ENCODE data around the gene FAM98C.
A peak's percentile ranks its signal among the peaks of the same experiment; 100 is the strongest.
"Not testable (repeated sequence)": the region's sequence is repeated elsewhere in the genome, so short reads cannot be mapped to it uniquely, and the experiment has no call there.

Gene FAM98C

DNA sequence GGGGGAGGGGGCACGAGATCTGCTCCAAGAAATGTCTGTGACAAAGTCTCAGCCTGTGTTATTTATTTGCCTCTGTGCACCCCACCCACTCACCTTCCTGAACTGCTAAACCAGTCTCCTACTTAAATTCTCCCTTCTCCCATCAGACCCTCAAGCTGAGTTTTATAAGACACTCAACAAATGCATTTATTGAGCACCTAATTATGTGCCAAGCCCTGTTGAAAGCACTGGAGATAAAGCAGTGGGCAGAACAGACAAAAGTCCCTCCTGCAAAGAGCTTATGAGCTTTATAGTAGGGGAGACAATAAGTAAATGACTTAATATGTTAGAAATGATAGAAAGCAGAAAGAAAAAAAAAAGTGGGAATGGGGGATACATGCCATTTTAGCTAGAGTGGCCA lies 3.4 kb upstream of the FAM98C start:
- DNase-seq, result no peak

DNA sequence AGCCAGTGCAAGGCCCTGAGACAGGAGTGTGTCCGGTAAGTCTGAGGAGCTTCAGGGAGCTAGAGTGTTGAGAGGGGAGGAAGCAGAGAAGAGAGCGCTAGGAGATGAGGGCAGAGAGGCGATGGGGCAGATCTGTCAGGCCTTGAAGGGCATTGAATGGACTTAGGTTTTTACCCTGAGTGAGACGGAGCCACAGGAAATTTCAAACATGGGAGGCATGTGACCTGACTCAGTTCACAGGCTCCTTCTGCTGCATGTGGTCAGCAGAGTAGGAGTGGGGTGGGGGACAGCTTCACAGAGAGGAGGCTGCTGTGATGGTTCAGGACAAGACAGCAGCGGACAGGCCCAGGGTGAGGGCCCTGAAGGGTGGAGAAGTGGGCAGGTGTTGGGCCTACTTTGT lies 2.5 kb upstream of the FAM98C start:
- DNase-seq, result no peak

- DNase-seq, result no peak
Measured at GRCh38 chr19:38401148-38401547, 1.7 kb upstream of the FAM98C start.

DNA sequence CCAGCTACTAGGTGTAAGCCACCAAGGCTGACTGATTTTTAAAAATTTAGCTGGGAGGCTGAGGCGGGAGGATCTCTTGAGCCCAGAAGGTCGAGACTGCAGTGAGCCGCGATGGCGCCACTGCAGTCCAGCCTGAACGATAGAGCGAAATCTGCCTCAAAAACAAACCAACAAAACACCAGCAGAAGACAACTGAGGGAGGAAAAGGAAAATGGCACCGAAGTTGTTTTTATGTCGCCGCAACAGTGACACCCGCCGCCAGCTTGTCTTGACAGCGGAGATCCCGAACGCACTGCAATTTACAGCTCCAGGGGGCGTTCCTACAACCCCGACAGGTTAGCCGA lies 298 bp upstream of the FAM98C start:
- DNase-seq, result no peak

GRCh38 chr19:38404858-38405257 lies 2.0 kb downstream of the FAM98C start:
- no peak for DNase-seq

GRCh38 chr19:38405276-38405675 lies 2.4 kb downstream of the FAM98C start:
- no peak for DNase-seq

DNA sequence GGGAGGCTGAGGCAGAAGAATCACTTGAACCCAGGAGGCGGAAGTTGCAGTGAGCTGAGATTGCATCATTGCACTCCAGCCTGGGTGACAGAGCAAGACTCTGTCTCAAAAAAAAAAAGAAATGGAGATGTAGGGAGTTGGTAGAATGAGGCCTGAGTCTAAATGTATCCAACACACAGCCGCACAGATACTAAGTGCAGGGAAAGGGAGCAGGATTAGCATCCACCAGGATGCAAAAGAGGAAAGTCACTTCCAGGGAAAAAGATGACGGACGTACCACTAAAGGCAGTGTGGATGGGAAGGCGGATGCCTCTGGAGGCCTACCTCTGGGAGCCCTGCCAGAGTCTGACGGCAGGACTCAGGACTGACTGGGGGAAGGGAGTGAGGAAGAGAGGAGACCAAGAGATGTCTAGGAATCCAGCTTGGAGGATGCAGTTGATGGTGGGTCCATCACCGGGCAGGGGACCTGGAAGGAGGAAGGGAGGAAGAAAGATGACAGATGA lies 6.8 kb downstream of the FAM98C start:
- DNase-seq, result no peak

- not testable (repeated sequence) for DNase-seq
Measured at GRCh38 chr19:38410407-38410806, 7.5 kb downstream of the FAM98C start.

DNA sequence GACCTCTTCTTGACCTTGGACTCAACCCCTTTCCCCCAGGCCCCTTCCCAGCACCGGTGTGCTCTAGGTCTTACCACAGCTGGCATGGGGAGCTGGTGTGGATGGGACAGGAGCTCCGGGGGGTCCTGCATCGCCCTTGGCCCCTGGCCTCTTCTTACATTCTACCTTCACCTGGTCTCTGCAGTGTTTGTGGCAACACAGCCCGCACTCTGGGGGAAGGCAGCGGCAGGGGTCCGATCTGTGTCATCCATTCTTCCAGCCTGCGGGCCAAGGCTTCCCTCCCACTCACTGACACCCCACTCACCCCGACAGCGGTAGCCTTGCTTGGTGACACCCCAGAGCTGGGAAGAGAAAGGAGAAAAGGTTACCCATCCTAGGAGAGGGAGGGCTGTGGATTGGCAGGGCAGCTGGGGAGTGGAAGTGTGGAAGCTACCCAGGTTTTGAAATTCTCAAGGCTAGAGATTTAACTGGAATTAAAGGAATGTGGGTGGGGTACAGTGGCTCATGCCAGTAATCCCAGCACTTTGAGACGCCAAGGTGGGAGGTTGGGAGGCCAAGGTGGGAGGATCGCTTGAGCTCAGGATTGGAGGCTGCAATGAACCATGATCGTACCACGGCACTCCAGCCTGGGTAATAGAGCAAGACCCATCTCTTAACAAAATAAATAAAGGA lies 8.3 kb downstream of the FAM98C start:
- DNase-seq, result no peak

GRCh38 chr19:38411898-38412297 lies 9.0 kb downstream of the FAM98C start:
- DNase-seq, result not testable (repeated sequence)

- DNase-seq, result no peak
Measured at GRCh38 chr19:38412491-38412890, 9.6 kb downstream of the FAM98C start.

GRCh38 chr19:38412961-38413360 lies 10.1 kb downstream of the FAM98C start:
- no peak for DNase-seq

DNA sequence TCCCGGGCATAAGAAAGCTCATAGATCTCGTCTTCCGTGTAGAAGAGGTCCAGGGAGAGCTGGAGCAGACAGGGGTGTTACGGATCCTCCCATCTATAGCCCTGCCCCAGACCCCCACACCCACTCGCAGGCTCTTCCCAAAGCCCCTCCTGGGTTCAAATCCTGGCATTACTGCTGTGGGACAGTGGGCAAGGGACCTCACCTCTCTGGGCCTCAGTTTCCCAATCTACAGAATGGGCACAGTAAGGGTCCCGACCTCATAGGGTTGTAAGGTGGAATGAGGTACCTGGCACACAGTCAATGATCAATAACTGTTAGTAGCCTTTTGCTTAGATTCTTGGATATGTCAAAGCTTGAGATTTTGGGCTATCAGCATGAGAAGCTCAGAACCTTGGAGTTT lies 10.5 kb downstream of the FAM98C start:
- DNase-seq, result no peak

- DNase-seq, result no peak
Measured at GRCh38 chr19:38417146-38417543, 14.3 kb downstream of the FAM98C start.

GRCh38 chr19:38417544-38418506 lies 14.9 kb downstream of the FAM98C start:
- no peak for DNase-seq

- no peak for DNase-seq
Measured at GRCh38 chr19:38420935-38421334, 18.0 kb downstream of the FAM98C start.

GRCh38 chr19:38421856-38422255 lies 19.0 kb downstream of the FAM98C start:
- no peak for DNase-seq

GRCh38 chr19:38422438-38422837 lies 19.5 kb downstream of the FAM98C start:
- no peak for DNase-seq

DNA sequence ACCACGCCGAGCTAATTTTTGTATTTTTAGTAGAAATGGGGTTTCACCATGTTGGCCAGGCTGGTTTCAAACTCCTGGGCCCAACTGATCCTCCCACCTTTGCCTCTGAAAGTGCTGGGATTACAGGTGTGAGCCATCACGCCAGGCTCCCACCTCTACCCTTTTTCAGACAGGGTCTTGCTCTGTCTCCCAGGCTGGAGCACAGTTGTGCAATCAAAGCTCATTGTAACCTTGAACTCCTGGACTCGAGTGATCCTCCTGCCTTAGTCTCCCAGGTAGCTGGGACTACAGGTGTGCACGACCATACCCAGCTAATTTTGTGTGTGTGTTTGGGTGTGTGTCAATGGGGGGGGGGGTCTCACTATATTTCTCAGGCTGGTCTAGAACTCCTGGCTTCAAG lies 21.4 kb downstream of the FAM98C start:
- no peak for DNase-seq

- DNase-seq, result no peak
Measured at GRCh38 chr19:38425222-38425809, 22.4 kb downstream of the FAM98C start.

DNA sequence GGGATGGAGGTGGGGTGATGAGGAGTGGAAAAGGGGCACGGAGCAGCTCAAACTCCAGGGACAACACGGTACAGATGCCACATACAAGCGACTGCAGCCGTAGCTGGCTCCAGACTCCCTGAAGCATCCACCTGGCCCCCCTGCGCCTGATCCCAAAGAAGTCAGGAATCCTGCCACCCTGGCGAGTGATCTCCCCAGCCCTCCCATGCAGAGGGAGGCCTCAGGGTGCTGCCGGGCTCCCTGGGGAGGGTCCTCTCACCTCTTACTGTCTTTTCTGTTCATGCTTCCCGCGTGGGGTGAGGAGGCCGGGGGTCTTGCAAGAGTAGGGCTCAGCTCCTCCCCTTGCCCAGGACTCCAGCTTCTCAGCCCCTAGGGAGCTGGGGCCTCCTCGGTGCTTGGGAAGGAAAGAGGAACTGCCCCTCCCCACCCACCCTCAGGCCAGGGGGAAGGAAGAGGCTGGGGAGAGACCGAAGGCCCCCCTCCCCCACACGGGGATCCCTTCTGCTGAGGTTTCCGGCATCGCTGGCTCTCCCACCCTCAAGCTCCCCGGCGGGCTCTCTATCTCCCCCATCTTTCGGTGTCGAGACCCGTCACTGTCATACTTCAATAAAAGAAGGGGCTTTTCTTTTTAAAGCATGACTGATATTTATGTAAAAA lies 23.0 kb downstream of the FAM98C start, which contains the start of gene RASGRP4:
TSS of gene RASGRP4 (minus strand) at position 410 of the 657 bp plus-strand sequence. CDS start at position 282, 128 bp downstream.
- DNase-seq, result peak; percentile 56

DNA sequence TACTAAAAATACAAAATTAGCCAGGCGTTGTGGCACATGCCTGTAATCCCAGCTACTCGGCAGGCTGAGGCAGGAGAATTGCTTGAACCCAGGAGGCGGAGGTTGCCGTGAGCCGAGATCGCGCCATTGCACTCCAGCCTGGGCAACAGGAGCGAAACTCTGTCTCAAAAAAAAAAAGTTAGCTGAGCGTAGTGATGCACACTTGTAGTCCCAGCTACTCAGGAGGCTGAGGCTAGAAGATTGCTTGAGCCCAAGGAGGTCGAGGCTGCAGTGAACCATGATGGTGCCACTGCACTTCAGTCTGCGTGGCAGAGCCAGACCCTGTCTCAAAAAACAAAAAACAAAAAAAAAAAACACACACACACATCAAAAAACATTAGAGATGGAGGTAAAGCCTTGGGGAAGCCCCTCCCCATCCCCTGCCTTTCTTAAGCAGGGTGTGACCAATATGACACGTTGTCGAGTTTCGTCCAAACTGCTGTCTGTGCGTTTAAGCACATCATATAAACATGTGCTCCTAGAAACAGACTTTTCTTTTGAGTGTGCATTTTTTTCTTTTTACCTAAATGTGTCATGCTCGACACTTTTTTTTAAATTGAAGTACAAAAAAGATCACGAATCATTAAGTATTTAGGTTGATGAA lies 24.3 kb downstream of the FAM98C start:
- not testable (repeated sequence) for DNase-seq

All from left hindlimb (tissue), 1 donor.